GM12873 (cell line): ENCODE results near the gene DYNC1I1.

Experiments used
- TF ChIP-seq, protein P1 (sequence below): IDR thresholded peaks from 2 replicates; pipeline ENCODE4 v1.5.1; 2012; ENCODE audit warnings: low read depth, mild to moderate bottlenecking, moderate library complexity, low read length, control low read depth; ENCODE audit not compliant: insufficient read depth; ENCODE audit errors: missing control alignments

DYNC1I1 gene

GRCh38 chr7:96004578-96004977 is 232.2 kb downstream of the DYNC1I1 start:
- TF ChIP-seq, protein P1, sequence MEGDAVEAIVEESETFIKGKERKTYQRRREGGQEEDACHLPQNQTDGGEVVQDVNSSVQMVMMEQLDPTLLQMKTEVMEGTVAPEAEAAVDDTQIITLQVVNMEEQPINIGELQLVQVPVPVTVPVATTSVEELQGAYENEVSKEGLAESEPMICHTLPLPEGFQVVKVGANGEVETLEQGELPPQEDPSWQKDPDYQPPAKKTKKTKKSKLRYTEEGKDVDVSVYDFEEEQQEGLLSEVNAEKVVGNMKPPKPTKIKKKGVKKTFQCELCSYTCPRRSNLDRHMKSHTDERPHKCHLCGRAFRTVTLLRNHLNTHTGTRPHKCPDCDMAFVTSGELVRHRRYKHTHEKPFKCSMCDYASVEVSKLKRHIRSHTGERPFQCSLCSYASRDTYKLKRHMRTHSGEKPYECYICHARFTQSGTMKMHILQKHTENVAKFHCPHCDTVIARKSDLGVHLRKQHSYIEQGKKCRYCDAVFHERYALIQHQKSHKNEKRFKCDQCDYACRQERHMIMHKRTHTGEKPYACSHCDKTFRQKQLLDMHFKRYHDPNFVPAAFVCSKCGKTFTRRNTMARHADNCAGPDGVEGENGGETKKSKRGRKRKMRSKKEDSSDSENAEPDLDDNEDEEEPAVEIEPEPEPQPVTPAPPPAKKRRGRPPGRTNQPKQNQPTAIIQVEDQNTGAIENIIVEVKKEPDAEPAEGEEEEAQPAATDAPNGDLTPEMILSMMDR, result no peak

GRCh38 chr7:96005271-96005670 is 232.9 kb downstream of the DYNC1I1 start:
- TF ChIP-seq, protein P1, result no peak

- TF ChIP-seq, protein P1, result no peak
These were observed 236.8 kb downstream of the DYNC1I1 start for GRCh38 chr7:96009148-96009547.

DNA sequence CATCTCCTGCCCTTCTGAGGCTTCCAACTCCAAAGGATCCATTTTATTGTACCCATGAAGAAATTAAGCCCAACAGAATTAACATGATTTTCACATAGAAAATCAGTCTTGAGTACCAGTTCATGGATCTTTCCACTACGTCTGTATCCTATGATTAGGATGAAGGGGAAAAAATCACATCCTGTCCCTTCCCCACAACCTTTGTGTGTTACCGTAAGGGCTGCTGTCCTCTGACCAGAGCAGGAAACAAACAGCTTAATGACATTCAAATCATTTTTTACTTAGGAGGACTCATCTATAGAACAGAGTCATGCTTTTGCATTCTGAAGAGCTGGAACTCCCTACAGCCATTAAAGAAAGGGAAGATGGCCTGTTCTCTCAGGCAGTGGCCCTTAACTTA is 241.5 kb downstream of the DYNC1I1 start:
- TF ChIP-seq, protein P1, result no peak

- TF ChIP-seq, protein P1, result no peak
These were observed 242.3 kb downstream of the DYNC1I1 start for GRCh38 chr7:96014617-96015016.

GRCh38 chr7:96016056-96016586 is 243.8 kb downstream of the DYNC1I1 start:
- TF ChIP-seq, protein P1, result no peak

- TF ChIP-seq, protein P1, result no peak
These were observed 244.4 kb downstream of the DYNC1I1 start for GRCh38 chr7:96016735-96017134.
